Esophagus squamous epithelium (tissue), 5 donors: ENCODE measurements around the gene CAPS. TPM values are rescaled to one million over a fixed set of nuclear protein-coding genes. Genes with fewer than 3 reads are reported as not detected.

Experiments
- DNase-seq: peaks from one replicate; lab custom pipeline; 2025; lab: John Stamatoyannopoulos, UW
- H3K27ac ChIP-seq, 4 donors: fragments of 200-600 bp; sonication (generic); one replicate each; pipeline ENCODE4 v1.5.1; 2016 to 2019; ENCODE audit warnings: mild to moderate bottlenecking in 1 of 4
- H3K27me3 ChIP-seq, 4 donors: fragments of 200-600 bp; sonication (generic); 1 replicate in 3 of 4; 2 replicates in 1 of 4; pipeline versions ENCODE4 v1.5.1 to v1.6.0; 2017 to 2021; ENCODE audit warnings: antibody characterized with exemption in 1 of 4
- H3K36me3 ChIP-seq, 3 donors: fragments of 200-600 bp; sonication (generic); one replicate each; pipeline ENCODE4 v1.5.1; 2016 to 2019
- H3K4me1 ChIP-seq, 3 donors: fragments of 200-600 bp; sonication (generic); one replicate each; pipeline ENCODE4 v1.5.1; 2017 to 2019
- H3K4me3 ChIP-seq, 4 donors: fragments of 200-600 bp; sonication (generic); 1 replicate in 3 of 4; 2 replicates in 1 of 4; pipeline ENCODE4 v1.5.1; 2016 to 2019; ENCODE audit warnings: mild to moderate bottlenecking in 2 of 4, moderate library complexity in 1 of 4
- H3K9me3 ChIP-seq, 3 donors: fragments of 200-600 bp; sonication (generic); one replicate each; pipeline ENCODE4 v1.5.1; 2016 to 2019
- CTCF ChIP-seq, 6 experiments: fragments of 450-650 bp in 4 of 6; fragments of 200-600 bp in 2 of 6; sonication (generic) in 2 of 6; IDR thresholded peaks; one replicate each; pipeline ENCODE4 v1.5.1; 2016 to 2019; ENCODE audit warnings: antibody characterized with exemption in 6 of 6, mild to moderate bottlenecking in 4 of 6, moderate library complexity in 4 of 6
- POLR2A ChIP-seq, 4 donors: fragments of 450-650 bp; IDR thresholded peaks; one replicate each; pipeline ENCODE4 v1.6.1; 2017; ENCODE audit warnings: antibody characterized with exemption in 4 of 4, mild to moderate bottlenecking in 4 of 4, moderate library complexity in 3 of 4
- WGBS, 2 donors: methylation state at CpG; one replicate each; pipeline ENCODE4 v1.1.5; 2018; 5-methylcytosine and 5-hydroxymethylcytosine counted together
- intact Hi-C: fragments of 100-400 bp; cut with DNase I; formaldehyde crosslinking; loops from one replicate; pipeline ENCODE4 v1.15.0; 2022
- total RNA-seq, 4 donors: library from RNA; depleted of rRNA; stranded (reverse); fragments of >200 nt; gene quantifications; one replicate each; pipeline ENCODE4 v1.1.0, GENCODE V29; 2016
- donor health status: DM: yes; HTN: yes; CAD: no.

CAPS gene
- total RNA-seq, 4 donors from 2014 or later, result 3.3 to 13.7 (median 7.3) TPM

- H3K36me3 ChIP-seq, result peaks cover 0 to 14% (median 1%) of the 10 kb centered on the region in 3 donors
- H3K4me1 ChIP-seq, result peaks cover 41 to 100% (median 74%) of the 10 kb centered on the region in 3 donors
- 60 to 92% methylated on average over 3 to 5 of the region's 7 CpGs for WGBS, 2 donors
- DNase-seq, result no peak
- H3K9me3 ChIP-seq, result no peaks in the 10 kb centered on the region
- no peak overlapping the region for H3K4me3 ChIP-seq
- no peak for TF ChIP-seq POLR2A (IDR thresholded peaks at IDR 0.05)
- no peak for TF ChIP-seq CTCF (IDR thresholded peaks at IDR 0.05)
- H3K27me3 ChIP-seq, result no peaks in the 10 kb centered on the region
- peak overlapping the region in 3 of 4 donors; percentile 26 to 85 (median 79) for H3K27ac ChIP-seq
- intact Hi-C loops, result no loop called here
Observed at GRCh38 chr19:5963855-5964254, 49.8 kb downstream of the CAPS start.

DNA sequence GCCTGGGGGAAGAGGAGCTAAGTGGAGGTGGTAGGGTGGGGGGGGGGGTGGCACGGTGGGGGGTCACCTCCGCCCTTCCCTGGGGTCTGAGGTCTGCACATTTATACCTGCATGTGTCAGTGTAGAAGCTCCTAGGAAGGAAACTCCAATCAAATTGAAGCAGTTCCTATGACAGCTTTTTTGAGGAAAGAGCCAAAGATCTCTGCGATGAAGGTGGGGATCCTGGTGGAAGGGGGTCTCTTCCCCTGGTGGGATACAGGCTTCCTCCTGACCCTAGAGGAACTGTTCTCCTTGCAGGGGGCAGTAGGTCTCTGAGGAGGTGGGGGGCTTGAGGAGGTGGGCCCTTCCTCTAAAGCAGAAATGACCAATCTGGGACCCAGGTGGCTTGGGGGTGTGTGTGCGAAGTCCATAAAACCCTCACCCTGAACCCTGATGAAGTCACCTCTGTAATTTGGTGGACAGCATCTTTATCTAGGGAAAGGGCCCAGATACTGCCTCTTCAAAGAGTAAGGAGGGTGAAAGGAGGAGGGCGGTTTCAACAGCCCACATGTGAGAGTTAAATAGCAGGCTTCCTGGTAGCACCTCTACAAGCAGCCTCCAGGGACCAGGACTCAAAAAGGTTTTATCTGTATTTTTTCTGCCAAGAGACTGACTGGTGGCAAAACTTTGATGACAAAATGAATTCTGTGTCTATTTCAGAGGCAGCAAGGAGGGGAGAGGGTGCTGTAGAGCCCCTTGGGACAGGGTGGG is 50.9 kb downstream of the CAPS start:
- no peaks in the 10 kb centered on the region for H3K27me3 ChIP-seq
- intact Hi-C loops, result no loop called here
- DNase-seq, result no peak
- peaks cover 45 to 100% (median 83%) of the 10 kb centered on the region in 3 donors for H3K4me1 ChIP-seq
- peak overlapping the region in 3 of 4 donors; percentile 57 to 83 (median 69) for H3K27ac ChIP-seq
- TF ChIP-seq CTCF (IDR thresholded peaks at IDR 0.05), result no peak
- no peak for TF ChIP-seq POLR2A (IDR thresholded peaks at IDR 0.05)
- H3K4me3 ChIP-seq, result no peak overlapping the region
- WGBS, 2 donors, result 88 to 93% methylated on average over 2 to 4 of the region's 5 CpGs
- no peaks in the 10 kb centered on the region for H3K9me3 ChIP-seq
- peaks cover 0 to 14% (median 0%) of the 10 kb centered on the region in 3 donors for H3K36me3 ChIP-seq

Other genes starting within 250 kb of the CAPS start
- gene MICOS13, start 233.7 kb upstream of the CAPS start, total RNA-seq, result 10 to 100 TPM; 34.0 to 76.3 (median 48.8) TPM
- 1 to 10 TPM; 1.9 to 9.4 (median 8.3) TPM for gene HSD11B1L, start 233.2 kb upstream of the CAPS start, total RNA-seq
- 1,000 to 10,000 TPM in 2 of 4 donors, 100 to 1,000 TPM in 2; 572 to 1,565 (median 1,059) TPM for gene RPL36, start 224.0 kb upstream of the CAPS start, total RNA-seq
- 10 to 100 TPM; 38.0 to 68.5 (median 51.2) TPM for gene LONP1, start 194.1 kb upstream of the CAPS start, total RNA-seq
- under 1 TPM in 1 of 4 donors, not detected in 3; 0.19 TPM for gene CATSPERD, start 193.6 kb upstream of the CAPS start, total RNA-seq
- gene PRR22, start 129.5 kb upstream of the CAPS start, total RNA-seq, result 1 to 10 TPM; 1.3 to 5.0 (median 2.1) TPM
- 10 to 100 TPM; 19.2 to 45.8 (median 39.4) TPM for gene DUS3L, start 123.1 kb upstream of the CAPS start, total RNA-seq
- gene NRTN, start 109.2 kb upstream of the CAPS start, total RNA-seq, result 1 to 10 TPM; 1.1 to 3.8 (median 1.4) TPM
- 100 to 1,000 TPM in 1 of 4 donors, 10 to 100 TPM in 3; 40.6 to 160 (median 68.9) TPM for gene FUT6, start 74.6 kb upstream of the CAPS start, total RNA-seq
- 100 to 1,000 TPM in 2 of 4 donors, 10 to 100 TPM in 2; 51.7 to 145 (median 84.8) TPM for gene FUT3, start 62.8 kb upstream of the CAPS start, total RNA-seq
- not detected for gene FUT5, start 43.7 kb upstream of the CAPS start, total RNA-seq
- 100 to 1,000 TPM; 204 to 277 (median 234) TPM for gene NDUFA11, start 10.5 kb upstream of the CAPS start, total RNA-seq
- 1 to 10 TPM; 3.1 to 8.6 (median 5.6) TPM for gene VMAC, start 9.4 kb upstream of the CAPS start, total RNA-seq
- gene RANBP3, start 63.9 kb downstream of the CAPS start, total RNA-seq, result 10 to 100 TPM; 38.0 to 77.8 (median 39.6) TPM
- gene RFX2, start 196.2 kb downstream of the CAPS start, total RNA-seq, result 10 to 100 TPM in 1 of 4 donors, 1 to 10 TPM in 3; 5.2 to 21.4 (median 7.7) TPM
- under 1 TPM in 1 of 4 donors, not detected in 3; 0.38 TPM for gene ACSBG2, start 221.4 kb downstream of the CAPS start, total RNA-seq